ENCODE data around the gene PTPRU. TPM values are rescaled to one million over a fixed set of nuclear protein-coding genes. Genes with fewer than 3 reads are reported as not detected.

The PTPRU gene
- total RNA-seq, 5 donors from 2014 or later (not counting 1 experiment from before 2014, with no cell fraction given), result 0.13 to 0.82 (median 0.33) TPM; not detected in 2

DNA sequence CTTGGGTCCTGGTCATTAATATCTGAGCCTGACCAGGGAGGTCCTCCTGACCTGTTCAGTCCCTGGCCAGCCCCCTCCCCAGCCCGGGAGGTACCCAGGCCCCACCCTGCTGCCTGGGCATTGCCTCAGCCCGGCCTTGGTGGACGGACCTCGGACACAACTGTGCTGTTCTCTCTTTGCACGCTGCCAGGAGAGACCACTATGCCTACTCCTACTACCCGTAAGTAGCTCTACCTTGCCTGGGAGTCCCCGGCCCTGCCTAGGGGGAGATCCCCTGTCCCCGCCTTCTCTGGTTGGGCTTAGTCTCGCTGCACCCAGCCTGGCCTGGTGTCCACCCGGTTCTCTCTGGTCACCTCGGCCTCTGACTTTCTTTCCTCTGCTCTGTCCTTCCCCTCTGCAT is 53.2 kb downstream of the PTPRU start:
- H3K27me3 Mint-ChIP-seq, result no peaks in the 10 kb centered on the region
- POLR2A ChIA-PET, result no interaction called here
- Histone ChIP-seq H3K9me3 (no peaks in the 10 kb centered on the region), H3K4me3 (ENCODE audit: control insufficient read depth in 1 of 2, extremely low read depth in 1 of 2, low read length in 1 of 2) (no peak overlapping the region), H3K4me1 (ENCODE audit: control insufficient read depth in 1 of 2, extremely low read depth in 1 of 2, insufficient read depth in 2 of 2, low read length in 2 of 2) (no peaks in the 10 kb centered on the region), H3K27me3 (replicated peaks in 1 of 2; ENCODE audit: control insufficient read depth in 2 of 2, extremely low read depth in 1 of 2, insufficient read depth in 2 of 2, low read length in 1 of 2) (no peaks in the 10 kb centered on the region), H3K36me3 (ENCODE audit: control insufficient read depth in 2 of 2, extremely low read depth in 1 of 2, insufficient read depth in 1 of 2, low read length in 1 of 2) (no peaks in the 10 kb centered on the region), H3K27ac (ENCODE audit: low read length) (no peak overlapping the region)
- no peak overlapping the region for H3K27ac Mint-ChIP-seq
- ATAC-seq (replicated peaks in 1 of 4) (no peak), DNase-seq (no peak)
- H3K4me3 Mint-ChIP-seq, result no peak overlapping the region
- H3K9me3 Mint-ChIP-seq, result no peaks in the 10 kb centered on the region
- WGBS (ENCODE audit: insufficient coverage), result 74% methylated on average over 8 of the region's 11 CpGs
- H3K36me3 Mint-ChIP-seq, result no peaks in the 10 kb centered on the region
- H3K4me1 Mint-ChIP-seq, result no peaks in the 10 kb centered on the region
- CTCF ChIA-PET, result no interaction called here

DNA sequence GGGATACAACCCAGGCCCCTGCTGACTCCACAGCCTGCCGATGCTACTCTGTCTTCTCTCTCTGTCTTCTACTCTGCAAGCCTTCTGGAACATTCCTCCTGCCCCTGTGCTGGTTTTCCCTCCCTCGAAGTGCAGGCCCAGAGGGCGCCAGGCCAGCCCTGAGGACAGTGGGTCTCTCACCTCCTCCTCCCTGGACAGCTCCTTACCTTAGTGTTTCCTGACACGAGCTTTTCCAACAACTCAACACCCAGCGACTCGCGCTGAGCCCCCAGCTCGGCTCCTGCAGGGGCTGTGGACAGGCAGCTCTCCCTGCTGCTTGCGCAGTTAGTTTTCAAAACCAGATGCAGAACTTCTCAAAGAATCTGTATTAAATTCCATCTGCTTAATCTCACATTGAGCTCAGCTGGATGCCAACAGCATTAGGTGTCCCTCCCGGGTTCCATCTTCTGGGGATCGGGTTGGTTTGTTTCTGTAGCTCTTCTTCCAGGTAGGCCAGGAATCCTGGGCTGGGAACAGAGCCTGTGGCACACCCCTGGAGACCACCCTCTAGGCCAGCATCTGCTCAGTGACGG is 54.2 kb downstream of the PTPRU start:
- CTCF ChIA-PET, result no interaction called here
- Mint-ChIP-seq H3K27me3 (no peaks in the 10 kb centered on the region), H3K27ac (no peak overlapping the region), H3K36me3 (no peaks in the 10 kb centered on the region), H3K4me1 (no peaks in the 10 kb centered on the region), H3K9me3 (no peaks in the 10 kb centered on the region), H3K4me3 (no peak overlapping the region)
- Histone ChIP-seq H3K27me3 (replicated peaks in 1 of 2; ENCODE audit: control insufficient read depth in 2 of 2, extremely low read depth in 1 of 2, insufficient read depth in 2 of 2, low read length in 1 of 2) (no peaks in the 10 kb centered on the region), H3K9me3 (no peaks in the 10 kb centered on the region), H3K27ac (ENCODE audit: low read length) (no peak overlapping the region), H3K36me3 (ENCODE audit: control insufficient read depth in 2 of 2, extremely low read depth in 1 of 2, insufficient read depth in 1 of 2, low read length in 1 of 2) (no peaks in the 10 kb centered on the region), H3K4me3 (ENCODE audit: control insufficient read depth in 1 of 2, extremely low read depth in 1 of 2, low read length in 1 of 2) (no peak overlapping the region), H3K4me1 (ENCODE audit: control insufficient read depth in 1 of 2, extremely low read depth in 1 of 2, insufficient read depth in 2 of 2, low read length in 2 of 2) (no peaks in the 10 kb centered on the region)
- POLR2A ChIA-PET, result no interaction called here
- no peak for ATAC-seq (replicated peaks in 1 of 4)
- 85% methylated on average over 11 of the region's 12 CpGs for WGBS (ENCODE audit: insufficient coverage)
- no peak for DNase-seq

DNA sequence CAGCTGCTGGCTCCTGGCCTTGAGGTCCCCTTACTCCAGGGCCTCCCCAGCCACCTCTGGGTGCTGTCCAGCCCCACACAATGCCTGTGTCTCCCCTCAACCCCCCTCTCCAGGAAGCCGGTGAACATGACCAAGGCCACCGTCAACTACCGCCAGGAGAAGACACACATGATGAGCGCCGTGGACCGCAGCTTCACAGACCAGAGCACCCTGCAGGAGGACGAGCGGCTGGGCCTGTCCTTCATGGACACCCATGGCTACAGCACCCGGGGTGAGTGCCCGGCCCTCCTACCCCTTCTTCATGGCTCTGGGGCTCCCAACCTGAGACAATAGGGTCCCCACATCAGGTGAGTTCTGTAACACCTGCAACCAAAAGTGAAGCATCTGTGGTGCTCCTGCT is 55.4 kb downstream of the PTPRU start:
- Histone ChIP-seq H3K4me1 (ENCODE audit: control insufficient read depth in 1 of 2, extremely low read depth in 1 of 2, insufficient read depth in 2 of 2, low read length in 2 of 2) (no peaks in the 10 kb centered on the region), H3K27ac (ENCODE audit: low read length) (no peak overlapping the region), H3K36me3 (ENCODE audit: control insufficient read depth in 2 of 2, extremely low read depth in 1 of 2, insufficient read depth in 1 of 2, low read length in 1 of 2) (no peaks in the 10 kb centered on the region), H3K27me3 (replicated peaks in 1 of 2; ENCODE audit: control insufficient read depth in 2 of 2, extremely low read depth in 1 of 2, insufficient read depth in 2 of 2, low read length in 1 of 2) (no peaks in the 10 kb centered on the region), H3K9me3 (no peaks in the 10 kb centered on the region), H3K4me3 (ENCODE audit: control insufficient read depth in 1 of 2, extremely low read depth in 1 of 2, low read length in 1 of 2) (no peak overlapping the region)
- POLR2A ChIA-PET, result no interaction called here
- ATAC-seq (replicated peaks in 1 of 4) (no peak), DNase-seq (no peak)
- 93% methylated on average over 9 of the region's 10 CpGs for WGBS (ENCODE audit: insufficient coverage)
- no peaks in the 10 kb centered on the region for H3K27me3 Mint-ChIP-seq
- H3K9me3 Mint-ChIP-seq, result no peaks in the 10 kb centered on the region
- no peaks in the 10 kb centered on the region for H3K4me1 Mint-ChIP-seq
- H3K36me3 Mint-ChIP-seq, result no peaks in the 10 kb centered on the region
- no peak overlapping the region for H3K4me3 Mint-ChIP-seq
- CTCF ChIA-PET, result no interaction called here
- H3K27ac Mint-ChIP-seq, result no peak overlapping the region

DNA sequence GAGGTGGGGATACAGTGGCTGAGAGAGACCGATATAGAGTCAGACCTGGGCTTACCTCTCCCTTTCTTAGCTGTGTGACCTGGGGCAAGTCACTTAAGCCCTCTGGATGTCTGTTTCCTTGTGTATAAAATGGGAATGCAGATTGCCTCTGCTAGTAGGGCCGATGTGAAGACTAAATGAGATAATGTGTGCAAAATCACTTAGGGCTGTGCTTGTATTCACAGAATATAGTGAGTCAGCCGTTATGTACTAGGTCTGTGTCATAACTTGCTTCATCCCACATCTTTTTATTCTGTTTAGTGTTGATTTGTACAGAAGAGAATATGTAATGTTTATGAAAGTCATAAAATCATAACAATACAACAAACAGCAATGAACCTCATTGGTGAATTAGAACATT is 56.0 kb downstream of the PTPRU start:
- ATAC-seq (replicated peaks in 1 of 4) (no peak), DNase-seq (no peak)
- Mint-ChIP-seq H3K4me3 (no peak overlapping the region), H3K27ac (no peak overlapping the region), H3K27me3 (peaks cover 1 to 2% of the 10 kb centered on the region in 2 donors), H3K36me3 (no peaks in the 10 kb centered on the region), H3K4me1 (no peaks in the 10 kb centered on the region), H3K9me3 (no peaks in the 10 kb centered on the region)
- no peak overlapping the region for H3K4me3 ChIP-seq (ENCODE audit: control insufficient read depth in 1 of 2, extremely low read depth in 1 of 2, low read length in 1 of 2)
- H3K27ac ChIP-seq (ENCODE audit: low read length), result no peak overlapping the region
- POLR2A ChIA-PET, result no interaction called here
- no peaks in the 10 kb centered on the region for H3K9me3 ChIP-seq
- no peaks in the 10 kb centered on the region for H3K4me1 ChIP-seq (ENCODE audit: control insufficient read depth in 1 of 2, extremely low read depth in 1 of 2, insufficient read depth in 2 of 2, low read length in 2 of 2)
- H3K36me3 ChIP-seq (ENCODE audit: control insufficient read depth in 2 of 2, extremely low read depth in 1 of 2, insufficient read depth in 1 of 2, low read length in 1 of 2), result no peaks in the 10 kb centered on the region
- CTCF ChIA-PET, result no interaction called here
- H3K27me3 ChIP-seq (replicated peaks in 1 of 2; ENCODE audit: control insufficient read depth in 2 of 2, extremely low read depth in 1 of 2, insufficient read depth in 2 of 2, low read length in 1 of 2), result peaks cover 0 to 1% of the 10 kb centered on the region in 2 experiments
- no CpG with 5 or more reads among the region's 3 CpGs for WGBS (ENCODE audit: insufficient coverage)

DNA sequence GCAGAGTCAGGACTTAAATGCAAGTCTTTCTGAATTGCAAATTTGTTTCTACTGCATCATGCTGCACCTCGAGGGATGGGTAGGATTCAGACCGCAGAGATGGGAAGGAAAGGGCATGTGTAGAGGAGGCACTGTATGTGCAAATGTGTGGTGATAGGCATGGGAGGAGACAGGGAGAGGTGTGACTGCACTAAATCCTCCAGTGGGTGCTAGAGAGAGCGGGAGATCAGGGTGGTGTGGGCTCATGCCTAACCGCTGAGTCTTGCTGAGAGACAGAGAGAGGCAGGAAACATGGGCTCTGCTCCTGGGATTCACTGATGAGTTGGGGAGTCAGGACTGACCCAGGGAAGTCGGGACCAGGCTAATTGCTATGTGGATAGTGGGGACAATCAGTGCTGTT is 61.1 kb downstream of the PTPRU start:
- DNase-seq (no peak), ATAC-seq (replicated peaks in 1 of 4) (no peak)
- Histone ChIP-seq H3K9me3 (no peaks in the 10 kb centered on the region), H3K36me3 (ENCODE audit: control insufficient read depth in 2 of 2, extremely low read depth in 1 of 2, insufficient read depth in 1 of 2, low read length in 1 of 2) (no peaks in the 10 kb centered on the region), H3K27ac (ENCODE audit: low read length) (no peak overlapping the region), H3K27me3 (replicated peaks in 1 of 2; ENCODE audit: control insufficient read depth in 2 of 2, extremely low read depth in 1 of 2, insufficient read depth in 2 of 2, low read length in 1 of 2) (peaks cover 0 to 8% of the 10 kb centered on the region in 2 experiments), H3K4me3 (ENCODE audit: control insufficient read depth in 1 of 2, extremely low read depth in 1 of 2, low read length in 1 of 2) (no peak overlapping the region), H3K4me1 (ENCODE audit: control insufficient read depth in 1 of 2, extremely low read depth in 1 of 2, insufficient read depth in 2 of 2, low read length in 2 of 2) (no peaks in the 10 kb centered on the region)
- Mint-ChIP-seq H3K4me1 (no peaks in the 10 kb centered on the region), H3K4me3 (no peak overlapping the region), H3K36me3 (no peaks in the 10 kb centered on the region), H3K27ac (no peak overlapping the region), H3K27me3 (peaks cover 21 to 27% of the 10 kb centered on the region in 2 donors), H3K9me3 (no peaks in the 10 kb centered on the region)
- WGBS (ENCODE audit: insufficient coverage), result 74% methylated on average over 5 of the region's 5 CpGs
- POLR2A ChIA-PET, result no interaction called here
- CTCF ChIA-PET, result no interaction called here

DNA sequence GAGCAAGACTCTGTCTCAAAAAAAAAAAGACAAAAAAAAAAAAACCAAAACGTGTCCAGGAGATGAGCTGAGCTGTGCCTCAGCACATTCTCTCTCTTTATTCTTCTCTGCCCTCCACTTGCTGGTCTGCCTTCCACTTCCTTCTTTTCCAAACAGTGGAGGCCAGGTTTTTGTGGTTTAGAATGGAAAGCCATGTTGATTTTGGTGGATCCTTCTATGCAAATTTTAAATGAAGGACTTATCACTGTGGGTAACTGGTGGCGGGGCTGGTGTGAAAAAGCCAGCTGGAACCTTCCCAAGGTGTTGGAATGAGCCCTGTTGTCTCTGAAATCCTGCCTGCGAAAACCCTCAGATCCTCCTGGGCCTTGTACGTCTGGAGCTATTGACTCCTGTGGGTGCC is 61.9 kb downstream of the PTPRU start:
- DNase-seq (no peak), ATAC-seq (replicated peaks in 1 of 4) (no peak)
- Histone ChIP-seq H3K27me3 (replicated peaks in 1 of 2; ENCODE audit: control insufficient read depth in 2 of 2, extremely low read depth in 1 of 2, insufficient read depth in 2 of 2, low read length in 1 of 2) (peaks cover 0 to 12% of the 10 kb centered on the region in 2 experiments), H3K36me3 (ENCODE audit: control insufficient read depth in 2 of 2, extremely low read depth in 1 of 2, insufficient read depth in 1 of 2, low read length in 1 of 2) (no peaks in the 10 kb centered on the region), H3K4me3 (ENCODE audit: control insufficient read depth in 1 of 2, extremely low read depth in 1 of 2, low read length in 1 of 2) (no peak overlapping the region), H3K9me3 (no peaks in the 10 kb centered on the region), H3K4me1 (ENCODE audit: control insufficient read depth in 1 of 2, extremely low read depth in 1 of 2, insufficient read depth in 2 of 2, low read length in 2 of 2) (no peaks in the 10 kb centered on the region), H3K27ac (ENCODE audit: low read length) (no peak overlapping the region)
- Mint-ChIP-seq H3K4me1 (no peaks in the 10 kb centered on the region), H3K27ac (no peak overlapping the region), H3K36me3 (no peaks in the 10 kb centered on the region), H3K27me3 (peaks cover 21 to 27% of the 10 kb centered on the region in 2 donors), H3K9me3 (no peaks in the 10 kb centered on the region), H3K4me3 (no peak overlapping the region)
- CTCF ChIA-PET, result no interaction called here
- POLR2A ChIA-PET, result no interaction called here
- WGBS (ENCODE audit: insufficient coverage), result 54% methylated on average over 3 of the region's 4 CpGs

DNA sequence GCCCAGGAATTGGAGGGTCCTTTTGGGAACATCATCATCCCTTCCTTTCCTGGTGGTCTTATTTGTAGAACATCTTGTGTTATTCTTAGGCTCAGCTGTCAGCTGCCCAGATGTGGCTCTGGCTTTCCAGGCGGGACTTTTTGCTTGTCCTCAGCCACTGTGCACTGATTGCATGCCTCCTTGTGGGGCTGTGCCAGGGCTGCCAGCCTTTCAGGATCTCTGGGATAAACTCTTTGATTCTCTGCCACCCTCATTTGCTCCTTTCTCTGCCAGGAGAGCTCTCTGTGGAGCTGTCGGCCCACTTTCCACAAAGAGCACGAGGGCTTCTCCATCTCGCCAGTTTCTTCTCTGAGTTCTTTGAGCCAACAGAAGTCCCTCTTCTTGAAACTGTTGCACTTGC is 63.1 kb downstream of the PTPRU start:
- Histone ChIP-seq H3K9me3 (no peaks in the 10 kb centered on the region), H3K27me3 (replicated peaks in 1 of 2; ENCODE audit: control insufficient read depth in 2 of 2, extremely low read depth in 1 of 2, insufficient read depth in 2 of 2, low read length in 1 of 2) (peaks cover 0 to 17% of the 10 kb centered on the region in 2 experiments), H3K4me1 (ENCODE audit: control insufficient read depth in 1 of 2, extremely low read depth in 1 of 2, insufficient read depth in 2 of 2, low read length in 2 of 2) (no peaks in the 10 kb centered on the region), H3K36me3 (ENCODE audit: control insufficient read depth in 2 of 2, extremely low read depth in 1 of 2, insufficient read depth in 1 of 2, low read length in 1 of 2) (no peaks in the 10 kb centered on the region), H3K4me3 (ENCODE audit: control insufficient read depth in 1 of 2, extremely low read depth in 1 of 2, low read length in 1 of 2) (no peak overlapping the region), H3K27ac (ENCODE audit: low read length) (no peak overlapping the region)
- CTCF ChIA-PET, result no interaction called here
- no peaks in the 10 kb centered on the region for H3K36me3 Mint-ChIP-seq
- H3K4me1 Mint-ChIP-seq, result no peaks in the 10 kb centered on the region
- no peak overlapping the region for H3K27ac Mint-ChIP-seq
- peaks cover 23 to 27% of the 10 kb centered on the region in 2 donors for H3K27me3 Mint-ChIP-seq
- no peaks in the 10 kb centered on the region for H3K9me3 Mint-ChIP-seq
- ATAC-seq (replicated peaks in 1 of 4) (no peak), DNase-seq (no peak)
- POLR2A ChIA-PET, result no interaction called here
- 87% methylated on average over 4 of the region's 4 CpGs for WGBS (ENCODE audit: insufficient coverage)
- H3K4me3 Mint-ChIP-seq, result no peak overlapping the region

Data from T-cell (primary cell).